HG03469 (cell line): ENCODE measurements around the gene ANKRD13D.
"Not testable (repeated sequence)": the region's sequence is repeated elsewhere in the genome, so short reads cannot be mapped to it uniquely, and the experiment has no call there.

Source experiments
- ATAC-seq: cut with Tn5 transposase; IDR thresholded peaks from one replicate; pipeline ENCODE4 v1.9.1; 2021; ENCODE audit warnings: mild to moderate bottlenecking, moderate library complexity, moderate number of reproducible peaks; ENCODE audit not compliant: unreplicated experiment

ANKRD13D gene

DNA sequence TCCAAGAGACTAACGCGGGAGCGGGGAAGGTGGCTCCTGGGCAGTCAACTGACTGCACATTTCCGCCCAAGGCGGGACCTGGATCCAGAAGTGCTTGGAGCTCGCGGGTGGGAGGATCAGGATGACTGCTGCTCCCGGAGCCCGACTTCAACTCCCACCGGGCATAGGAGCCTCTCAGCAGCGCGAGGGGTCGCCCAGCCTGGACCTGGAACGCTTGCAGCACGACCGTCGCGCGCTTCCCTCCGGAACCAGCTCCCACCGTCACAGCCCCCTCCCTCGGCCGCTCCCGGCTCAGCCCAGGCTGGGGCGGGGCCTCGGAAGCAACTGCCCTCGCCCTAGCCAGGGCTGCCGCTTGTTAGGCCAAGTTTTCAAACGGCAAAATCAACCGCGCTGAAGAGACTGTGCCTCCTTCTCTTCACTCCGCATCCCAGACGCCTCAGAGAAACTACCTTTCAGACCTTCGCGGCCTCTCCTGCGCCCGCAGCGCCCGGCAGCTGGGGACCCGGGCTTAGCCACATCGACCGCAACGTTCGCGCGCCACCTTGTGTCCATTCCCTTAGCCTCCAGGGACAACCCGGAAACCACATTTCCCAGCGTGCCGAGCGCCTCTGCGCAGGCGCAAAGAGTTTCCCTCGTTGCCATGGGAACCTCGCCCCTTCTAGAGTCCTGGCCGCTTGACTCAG, 28.2 kb downstream of the ANKRD13D start:
- ATAC-seq = no peak

DNA sequence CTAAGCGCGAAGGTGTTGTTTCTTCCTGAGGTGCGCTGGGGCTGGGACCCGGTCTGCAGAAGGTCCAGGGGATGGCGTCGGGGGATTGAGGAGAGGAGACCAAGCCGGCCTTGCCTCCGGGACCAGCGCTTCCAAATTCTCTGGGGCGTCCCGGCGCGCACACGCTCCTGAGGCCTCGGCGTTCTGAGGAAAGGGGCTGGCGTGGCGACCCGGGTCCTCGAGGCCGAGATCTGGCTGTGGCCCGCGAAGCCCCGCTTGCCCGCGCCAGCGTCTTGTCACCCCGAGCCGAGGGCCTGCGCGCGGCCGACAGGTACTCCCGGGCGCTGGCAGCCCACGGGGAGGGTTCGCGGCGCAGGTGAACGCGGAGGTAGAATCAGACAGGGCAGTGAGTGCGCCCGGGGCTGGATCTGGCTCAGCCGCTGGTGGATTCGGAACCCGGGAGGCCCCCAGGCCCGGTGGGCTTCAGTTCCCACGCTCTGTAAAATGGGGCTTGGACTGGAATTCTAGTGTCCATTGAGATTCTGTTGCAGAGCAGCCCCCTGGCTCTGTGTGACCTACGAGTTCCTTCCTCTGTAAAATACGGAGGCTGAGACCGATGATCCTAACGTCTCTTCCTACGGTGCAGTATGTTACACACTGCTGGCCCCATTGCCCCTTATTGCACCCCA, 28.9 kb downstream of the ANKRD13D start:
- ATAC-seq = no peak

DNA sequence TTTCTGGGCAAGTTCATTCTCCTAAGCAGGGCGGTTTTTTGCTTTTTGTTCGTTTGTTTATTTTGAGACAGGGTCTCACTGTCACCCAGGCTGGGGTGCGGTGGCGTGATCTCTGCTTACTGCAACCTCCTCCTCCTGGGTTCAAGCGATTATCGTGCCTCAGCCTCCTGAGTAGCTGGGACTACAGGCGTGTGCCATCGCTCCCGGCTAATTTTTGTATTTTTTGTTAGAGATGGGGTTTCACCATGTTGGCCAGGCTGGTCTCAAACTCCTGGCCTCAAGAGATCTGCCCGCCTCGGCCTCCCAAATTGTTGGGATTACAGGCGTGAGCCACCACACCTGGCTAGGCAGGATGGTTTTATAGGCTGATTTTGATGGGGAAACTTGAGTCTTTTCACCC, 29.8 kb downstream of the ANKRD13D start:
- ATAC-seq = not testable (repeated sequence)

DNA sequence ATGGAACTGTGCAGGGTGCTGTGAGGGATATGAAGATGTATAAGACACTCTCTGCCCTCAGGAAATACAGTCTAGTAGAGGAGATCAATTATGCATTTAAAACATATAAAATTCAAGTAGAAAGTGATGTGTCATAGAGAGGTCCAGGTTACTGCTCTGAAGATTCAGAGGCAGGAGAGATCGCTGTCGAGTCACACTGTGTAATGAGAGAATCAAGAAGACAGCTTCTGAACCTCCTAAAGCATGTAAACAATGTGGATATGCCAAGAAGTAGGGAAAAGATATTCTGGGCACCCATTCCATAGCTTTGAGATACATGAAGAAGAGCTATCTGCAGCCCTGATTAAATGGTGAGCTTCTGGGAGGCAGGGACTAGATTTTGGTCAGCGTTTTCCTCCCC, 30.9 kb downstream of the ANKRD13D start:
- no peak for ATAC-seq

DNA sequence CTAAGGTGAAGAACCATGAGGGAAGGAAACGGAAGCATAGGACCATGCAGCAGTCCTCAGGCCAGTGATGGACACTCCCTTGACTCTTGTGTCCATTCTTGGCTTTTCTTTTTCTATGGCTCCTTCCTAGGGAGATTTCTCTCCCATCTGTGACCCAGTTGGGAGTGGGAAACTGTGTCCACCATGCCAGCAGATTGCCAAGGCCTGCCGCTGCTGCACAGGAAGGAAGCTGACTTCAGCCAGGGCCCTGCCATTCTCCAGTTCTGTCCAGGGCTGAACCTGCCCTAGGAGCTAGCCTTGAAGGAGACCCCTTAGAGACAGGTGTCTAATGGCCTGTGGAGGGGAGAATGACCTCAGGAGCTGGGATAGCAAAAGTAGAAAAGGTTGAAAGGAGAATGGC, 31.6 kb downstream of the ANKRD13D start:
- ATAC-seq = no peak

DNA sequence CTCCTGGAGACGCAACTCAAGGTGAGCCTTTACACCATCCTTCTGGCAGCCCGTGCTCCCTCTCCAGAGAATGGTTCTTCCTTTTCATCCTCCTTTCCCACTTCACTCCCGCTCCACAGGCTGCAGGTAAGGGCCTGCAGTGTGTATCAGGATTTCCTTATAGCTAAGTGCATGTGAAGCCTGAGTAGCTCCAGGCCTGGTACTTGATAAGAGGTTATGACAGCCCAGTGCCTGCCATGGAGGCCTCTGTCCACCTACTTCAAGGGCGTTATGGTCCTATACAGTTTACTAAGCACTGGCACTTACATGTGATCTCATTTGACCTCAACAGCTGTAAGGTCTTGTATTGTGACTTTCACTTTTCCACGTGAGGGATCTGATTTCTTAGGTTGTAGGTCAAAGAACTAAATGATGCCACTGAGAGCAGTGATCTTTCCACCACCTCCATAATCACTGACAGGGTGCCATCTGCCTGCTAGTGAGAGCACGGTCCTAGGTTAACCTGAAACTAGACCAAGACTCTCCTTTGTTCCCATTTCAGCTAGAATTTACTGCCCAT, 32.3 kb downstream of the ANKRD13D start:
- no peak for ATAC-seq

DNA sequence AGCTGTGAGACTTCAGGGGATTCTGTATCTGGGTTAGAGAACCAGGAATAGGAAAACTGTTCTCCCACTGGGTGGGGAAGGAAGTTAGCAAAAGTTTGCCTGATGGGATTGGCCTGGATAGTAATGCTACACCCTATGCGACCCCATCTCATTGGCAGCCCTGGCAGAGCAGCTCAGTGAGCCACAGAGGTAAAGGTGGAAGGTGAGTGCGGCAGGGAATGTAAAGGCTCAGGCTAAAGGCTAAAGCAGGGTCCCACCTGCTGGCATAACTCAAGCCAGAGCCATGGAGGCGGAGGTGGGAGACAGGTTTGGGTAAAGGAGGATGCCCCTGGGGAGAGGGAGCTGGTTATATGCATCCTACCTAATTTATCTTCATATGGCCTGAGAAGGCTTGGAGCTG, 32.9 kb downstream of the ANKRD13D start:
- no peak for ATAC-seq

DNA sequence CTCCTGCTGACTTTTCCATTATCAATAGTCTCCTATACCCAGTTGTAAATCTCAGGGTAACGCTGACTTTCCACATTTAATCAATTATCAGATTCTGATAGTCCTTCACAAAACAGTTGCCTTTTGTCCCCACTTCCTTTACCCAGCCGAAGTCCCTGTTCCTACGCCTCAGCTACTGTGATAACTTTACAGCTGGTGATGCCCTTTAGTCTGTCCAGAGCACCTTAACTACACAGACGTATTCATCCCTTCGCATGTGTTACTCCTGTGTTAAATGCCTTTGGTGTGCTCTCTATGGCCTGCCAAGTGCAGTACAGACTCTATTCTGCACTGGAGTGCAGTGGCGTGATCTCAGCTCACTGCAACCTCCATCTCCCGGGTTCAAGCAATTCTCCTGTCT, 34.4 kb downstream of the ANKRD13D start:
- ATAC-seq = no peak

DNA sequence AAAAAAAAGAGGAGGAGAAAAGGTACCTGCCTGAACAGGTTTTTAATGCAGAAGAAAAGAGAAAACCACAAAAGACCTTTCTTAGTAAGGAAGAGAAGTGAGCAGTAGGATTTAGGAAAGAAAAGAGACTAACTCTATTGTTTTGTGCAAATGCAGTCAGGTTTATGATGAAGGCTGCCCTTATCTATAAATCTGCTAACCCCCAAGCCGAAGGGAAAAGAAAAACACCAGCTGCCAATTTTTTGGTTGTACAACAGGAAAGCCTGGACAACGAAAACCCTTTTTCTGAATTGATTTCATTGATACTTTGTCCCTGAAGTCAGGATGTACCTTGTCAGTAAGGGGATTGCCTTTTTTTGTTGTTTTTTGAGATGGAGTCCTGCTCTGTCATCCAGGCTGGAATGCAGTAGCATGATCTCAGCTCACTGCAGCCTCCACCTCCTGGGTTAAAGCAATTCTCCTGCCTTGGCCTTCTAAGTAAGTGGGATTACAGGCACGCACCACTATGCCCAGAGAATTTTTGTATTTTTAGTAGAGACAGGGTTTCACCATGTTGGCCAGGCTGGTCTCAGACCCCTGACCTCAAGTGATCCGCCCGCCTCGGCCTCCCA, 43.1 kb downstream of the ANKRD13D start:
- no peak for ATAC-seq

DNA sequence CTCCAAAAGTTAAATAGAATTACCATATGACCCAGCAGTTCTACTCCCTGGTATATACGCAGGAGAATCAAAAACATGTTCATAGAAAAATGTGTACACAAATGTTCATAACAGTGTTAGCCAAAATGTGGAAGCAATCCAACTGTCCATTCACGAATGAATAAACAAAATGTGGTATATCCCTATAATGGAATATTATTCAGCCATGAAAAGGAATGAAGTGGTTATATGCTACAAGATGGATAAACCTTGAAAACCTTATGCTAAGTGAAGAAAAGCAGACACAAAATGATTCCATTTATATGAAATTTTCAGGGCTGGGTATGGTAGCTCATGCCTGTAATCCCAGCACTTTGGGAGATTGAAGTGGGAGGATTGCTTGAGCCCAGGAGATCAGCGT, 48.2 kb downstream of the ANKRD13D start:
- no peak for ATAC-seq

DNA sequence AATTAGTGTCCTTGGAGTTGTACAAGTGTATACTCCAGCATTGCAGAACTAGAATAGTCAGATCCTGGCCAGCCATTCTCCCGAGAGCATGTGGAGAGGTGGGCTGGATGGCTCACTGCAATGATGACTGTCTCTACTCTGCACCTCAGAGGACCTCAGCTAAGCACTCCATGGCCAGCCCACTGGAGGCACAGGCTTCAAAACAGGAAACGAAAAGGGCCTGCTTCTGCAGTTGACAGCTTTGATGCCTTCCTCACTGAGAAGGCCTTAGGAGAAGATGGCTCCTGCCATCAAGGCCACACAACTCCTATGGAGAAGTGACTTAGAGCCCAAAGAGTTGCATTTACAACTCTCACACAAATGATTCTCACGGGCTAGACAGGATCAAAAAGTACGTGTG, 55.2 kb downstream of the ANKRD13D start:
- ATAC-seq = no peak

DNA sequence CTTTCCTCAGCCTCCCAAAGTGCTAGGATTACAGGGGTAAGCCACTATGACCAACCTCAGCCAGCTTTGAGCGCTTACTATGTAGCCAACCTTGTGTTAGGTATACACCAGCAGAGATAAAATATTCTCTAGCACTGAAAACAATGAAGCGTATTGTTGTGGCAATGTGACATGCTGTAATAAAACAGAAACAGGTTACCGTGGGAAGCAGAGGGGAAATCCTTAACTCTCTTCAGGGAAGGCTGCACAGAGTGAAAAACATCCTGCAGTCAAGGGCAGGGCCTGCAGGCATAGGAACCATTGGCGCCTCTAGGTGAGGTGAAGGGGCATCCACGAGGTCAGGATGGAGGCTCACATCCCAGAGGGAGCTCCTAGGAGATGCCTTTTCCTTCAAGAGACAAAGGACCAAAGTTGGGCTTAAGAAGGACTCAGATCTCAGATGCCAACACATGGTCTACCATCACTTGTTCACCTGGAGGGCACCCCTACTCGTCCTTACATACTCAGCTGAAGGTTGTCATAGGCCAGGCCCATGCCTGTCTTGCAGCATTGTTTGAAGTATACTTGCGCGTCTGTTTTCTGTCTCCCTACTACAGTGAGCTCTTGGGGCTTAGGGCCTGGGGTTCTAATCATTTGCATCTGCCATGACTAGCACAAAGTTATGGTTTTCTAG, 56.3 kb downstream of the ANKRD13D start:
- no peak for ATAC-seq

DNA sequence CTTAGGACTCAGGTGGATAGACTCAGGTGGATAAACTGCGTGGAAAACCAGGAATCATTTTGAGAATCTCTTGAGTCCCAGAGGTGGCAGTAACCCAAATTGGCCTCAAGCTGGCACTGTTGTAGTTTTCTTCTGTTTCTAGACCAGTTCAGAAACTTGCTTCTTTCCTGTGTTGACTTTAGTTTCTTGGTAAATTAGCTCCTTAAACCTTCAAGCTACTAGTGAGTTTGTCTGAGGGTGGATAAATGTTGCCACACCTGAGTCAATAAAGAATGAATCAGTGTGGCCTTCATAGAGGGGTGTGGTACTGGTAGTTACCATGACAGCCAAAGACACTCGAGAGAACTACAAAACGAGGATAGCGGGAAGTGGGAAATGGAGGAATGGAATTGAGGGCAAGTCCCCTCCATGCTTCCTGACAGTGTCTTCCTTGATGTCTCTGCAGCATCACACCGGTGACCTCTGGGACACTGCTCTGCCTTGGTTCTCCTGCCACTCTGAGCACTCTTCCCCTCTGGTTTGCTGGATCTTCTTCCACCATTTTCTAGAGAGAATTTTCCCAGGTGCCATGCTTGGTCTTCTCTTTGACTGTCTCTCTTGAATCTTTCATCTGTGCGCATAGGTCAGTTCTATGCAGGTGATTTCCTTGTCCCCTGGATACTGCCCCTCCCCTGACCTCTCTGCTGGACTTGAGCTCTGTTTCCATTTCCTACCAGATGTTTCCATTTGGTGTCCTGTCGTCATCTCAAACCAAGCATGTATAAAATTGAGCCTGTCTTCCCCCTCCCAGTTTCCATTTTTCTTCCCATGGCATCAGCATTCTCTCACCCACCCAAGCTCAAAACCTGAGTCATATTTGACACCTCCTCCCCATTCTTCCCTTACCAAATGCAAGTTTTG, 57.1 kb downstream of the ANKRD13D start:
- no peak for ATAC-seq

DNA sequence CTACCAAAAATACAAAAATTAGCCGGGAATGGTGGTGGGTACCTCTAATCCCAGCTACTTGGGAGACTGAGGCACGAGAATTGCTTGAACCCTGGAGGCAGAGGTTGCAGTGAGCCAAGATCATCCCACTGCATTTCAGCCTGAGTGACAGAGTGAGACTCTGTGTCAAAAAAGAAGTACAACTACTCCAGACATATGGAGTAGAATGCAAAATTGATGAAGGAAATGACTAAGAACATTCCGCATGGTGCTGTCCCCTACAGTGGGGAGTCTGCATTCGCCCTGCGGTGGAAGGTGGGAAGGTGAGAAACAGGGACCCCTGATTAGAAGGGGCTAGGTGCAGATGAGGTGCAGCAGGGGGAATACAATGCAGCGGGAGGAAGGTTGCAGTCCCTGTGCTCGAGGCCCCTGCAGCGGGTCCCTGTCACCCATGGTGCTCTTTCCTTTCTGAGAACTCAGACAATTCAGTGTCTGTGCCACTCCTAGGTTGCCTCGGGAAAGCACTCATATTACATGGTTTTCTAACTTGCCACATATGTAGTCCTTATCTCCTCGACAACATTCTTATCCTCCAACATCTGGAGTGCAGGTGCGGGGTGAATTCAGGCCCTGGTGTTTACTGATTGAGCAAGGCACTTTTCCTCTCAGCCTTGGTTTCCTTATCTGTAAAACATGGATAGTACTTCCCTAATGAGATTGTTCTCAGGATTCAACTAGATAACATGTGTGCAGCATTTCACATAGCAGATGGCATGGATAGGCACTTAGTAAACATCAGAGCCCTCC, 59.1 kb downstream of the ANKRD13D start:
- no peak for ATAC-seq

DNA sequence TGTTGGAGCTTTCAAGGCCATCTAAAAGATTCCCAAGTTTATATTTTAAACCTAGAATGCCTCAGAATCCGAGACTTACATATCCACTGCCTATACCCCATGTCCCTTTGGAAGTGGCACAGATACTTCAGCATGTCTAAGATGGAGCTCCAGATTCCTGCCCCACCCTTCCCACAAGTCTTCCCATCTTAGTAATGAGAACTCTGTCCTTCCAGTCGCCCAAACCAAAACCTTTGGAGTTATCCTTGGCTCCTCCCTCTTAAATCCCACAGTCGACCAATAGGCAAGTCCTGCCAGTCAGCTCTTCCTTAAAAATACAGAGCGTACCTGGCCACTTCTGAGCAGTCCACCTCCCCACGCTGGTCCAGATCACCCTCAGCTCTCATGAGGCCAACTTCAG, 59.9 kb downstream of the ANKRD13D start:
- no peak for ATAC-seq

DNA sequence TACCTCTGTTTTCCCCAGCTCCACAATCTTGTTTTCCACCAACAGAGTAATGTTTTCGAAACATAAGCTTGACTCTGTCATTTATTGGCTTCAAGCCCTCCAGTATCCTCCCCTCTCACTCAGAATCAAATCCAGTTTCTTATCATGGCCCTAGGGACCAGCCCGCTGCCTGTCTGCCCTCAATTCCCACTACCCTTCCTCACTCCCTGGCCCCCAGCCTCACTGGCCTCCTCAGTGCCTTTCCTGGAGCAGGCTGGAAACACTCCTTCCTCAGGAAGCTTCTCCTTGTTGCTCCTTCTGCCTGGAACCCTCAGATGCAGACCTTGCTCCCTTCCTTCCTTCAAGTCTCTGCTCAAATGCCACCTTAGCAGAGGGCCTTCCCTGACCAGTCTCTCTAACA, 60.4 kb downstream of the ANKRD13D start:
- ATAC-seq = no peak

DNA sequence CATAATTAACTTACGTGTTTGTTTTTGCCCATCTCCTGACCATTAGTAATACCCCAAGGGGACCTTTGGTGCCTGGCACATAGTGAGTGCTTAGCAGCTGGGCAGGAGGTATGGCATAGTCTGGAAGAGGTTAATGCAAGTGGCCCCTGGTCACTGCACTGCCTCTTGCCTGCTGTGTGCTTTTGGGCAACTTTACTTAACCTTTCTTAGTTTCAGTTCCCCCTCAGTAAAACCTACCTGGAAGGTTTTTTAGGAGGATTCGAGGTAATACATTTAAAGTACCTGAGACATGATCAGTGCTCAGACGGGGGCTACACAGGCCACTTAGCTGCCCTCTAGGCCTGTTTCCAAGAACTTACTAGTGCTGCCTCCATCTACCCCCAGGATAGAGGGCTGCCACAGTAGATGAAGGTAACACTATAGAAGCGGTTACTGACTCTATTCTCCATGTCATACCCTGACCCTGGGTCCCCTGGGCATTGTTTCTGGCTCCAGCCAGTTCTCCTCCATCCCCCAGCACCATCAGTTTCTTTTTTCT, 60.9 kb downstream of the ANKRD13D start:
- no peak for ATAC-seq

DNA sequence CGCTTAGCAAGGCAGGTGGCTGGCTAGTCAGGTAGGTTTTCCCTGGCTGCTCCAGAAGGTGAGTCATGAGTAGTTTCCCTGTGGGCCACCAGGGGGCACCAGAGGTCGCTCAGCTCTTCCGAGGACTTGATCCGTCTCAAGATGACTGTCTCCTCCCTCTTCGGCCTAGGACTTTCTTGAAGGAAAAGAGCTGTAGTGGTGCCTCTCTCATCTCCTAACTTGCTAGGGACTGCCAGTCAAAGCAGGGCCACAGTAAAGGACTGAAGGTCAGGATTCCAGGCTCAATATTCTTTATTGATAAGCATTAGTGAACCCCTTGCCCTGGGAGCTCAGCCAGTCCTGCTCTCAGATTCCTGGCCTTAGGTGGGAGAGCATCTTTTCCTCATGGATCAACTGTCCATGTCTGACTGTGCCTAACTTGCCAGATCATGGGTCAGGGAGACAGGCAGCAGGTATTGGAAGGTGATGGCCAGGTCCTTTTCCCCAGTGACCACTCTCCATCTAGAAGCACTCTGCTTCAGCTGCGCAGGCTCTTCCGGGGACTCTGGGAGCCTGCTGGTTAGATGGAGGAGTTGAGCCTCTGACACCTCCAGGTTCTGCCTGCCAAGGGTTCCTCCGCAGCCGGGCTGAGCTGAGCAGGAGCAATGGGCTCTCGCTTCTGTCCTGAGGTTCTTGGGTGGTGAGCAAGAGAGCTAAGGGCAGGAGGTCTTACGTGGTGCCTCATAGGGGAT, 62.3 kb downstream of the ANKRD13D start:
- no peak for ATAC-seq
